H9 (cell line): ENCODE measurements around the gene BBS12. TPM values are rescaled to one million over a fixed set of nuclear protein-coding genes. Genes with fewer than 3 reads are reported as not detected.

Experiments
- DNase-seq: peaks from one replicate; pipeline ENCODE4 v3.0.0-alpha.2; 2017
- H2AFZ ChIP-seq: one replicate; pipeline ENCODE4 v1.6.1; 2013; ENCODE audit warnings: mild to moderate bottlenecking, low read length, control low read depth, moderate library complexity
- H2AK5ac ChIP-seq: 2 replicates; pipeline ENCODE4 v1.6.1; 2013; ENCODE audit warnings: low read length, control low read depth, mixed read lengths; ENCODE audit not compliant: insufficient read length
- H2BK120ac ChIP-seq: one replicate; pipeline ENCODE4 v1.6.1; 2013; ENCODE audit warnings: low read depth, mild to moderate bottlenecking, low read length, control low read depth, inconsistent platforms; ENCODE audit not compliant: poor library complexity, severe bottlenecking
- H2BK12ac ChIP-seq: 2 replicates; pipeline ENCODE4 v1.6.1; 2013; ENCODE audit warnings: low read length, control low read depth, mixed read lengths, low read depth; ENCODE audit not compliant: insufficient read length
- H2BK15ac ChIP-seq: 2 replicates; pipeline ENCODE4 v1.6.1; 2013; ENCODE audit warnings: low read depth, low read length, control low read depth
- H2BK20ac ChIP-seq: one replicate; pipeline ENCODE4 v1.6.1; 2013; ENCODE audit warnings: low read depth, mild to moderate bottlenecking, low read length, control low read depth, inconsistent platforms; ENCODE audit not compliant: poor library complexity, severe bottlenecking
- H2BK5ac ChIP-seq: 2 replicates; pipeline ENCODE4 v1.6.1; 2013; ENCODE audit warnings: low read length, control low read depth, mixed read lengths; ENCODE audit not compliant: insufficient read length
- H3K14ac ChIP-seq: 2 replicates; pipeline ENCODE4 v1.6.1; 2013; ENCODE audit warnings: low read length, control low read depth; ENCODE audit not compliant: insufficient read depth
- H3K18ac ChIP-seq: 2 replicates; pipeline ENCODE4 v1.6.1; 2013; ENCODE audit warnings: low read depth, mild to moderate bottlenecking, mixed read lengths, low read length, control low read depth; ENCODE audit not compliant: insufficient read length
- H3K23ac ChIP-seq: 2 replicates; pipeline ENCODE4 v1.6.1; 2013; ENCODE audit warnings: low read length, control low read depth, mixed read lengths, low read depth; ENCODE audit not compliant: insufficient read length
- H3K23me2 ChIP-seq: 2 replicates; pipeline ENCODE4 v1.6.1; 2013; ENCODE audit warnings: low read depth, mild to moderate bottlenecking, mixed read lengths, low read length, control low read depth; ENCODE audit not compliant: insufficient read length, poor library complexity, severe bottlenecking
- H3K27ac ChIP-seq: 2 replicates; pipeline ENCODE4 v1.5.1; 2013; ENCODE audit warnings: low read length, control low read depth, mixed read lengths, low read depth; ENCODE audit not compliant: insufficient read length
- H3K27me3 ChIP-seq: 2 replicates; pipeline ENCODE4 v1.6.1; 2013; ENCODE audit warnings: low read length, control low read depth, inconsistent platforms; ENCODE audit not compliant: insufficient read depth
- H3K4ac ChIP-seq: 2 replicates; pipeline ENCODE4 v1.6.1; 2013; ENCODE audit warnings: low read depth, mild to moderate bottlenecking, control low read depth, inconsistent platforms, low read length, moderate library complexity
- H3K4me1 ChIP-seq: 2 replicates; pipeline ENCODE4 v1.6.1; 2013; ENCODE audit warnings: low read length, control low read depth, inconsistent platforms; ENCODE audit not compliant: insufficient read depth
- H3K4me2 ChIP-seq: 2 replicates; pipeline ENCODE4 v1.6.1; 2013; ENCODE audit warnings: low read length, control low read depth, mixed read lengths; ENCODE audit not compliant: insufficient read length, insufficient read depth
- H3K56ac ChIP-seq: 2 replicates; pipeline ENCODE4 v1.6.1; 2013; ENCODE audit warnings: low read depth, mild to moderate bottlenecking, mixed read lengths, low read length, control low read depth; ENCODE audit not compliant: insufficient read length
- H3K79me1 ChIP-seq: 2 replicates; pipeline ENCODE4 v1.6.1; 2013; ENCODE audit warnings: low read depth, mild to moderate bottlenecking, moderate library complexity, low read length, control low read depth, inconsistent platforms; ENCODE audit not compliant: insufficient read depth, poor library complexity, severe bottlenecking
- H3K79me2 ChIP-seq: 2 replicates; pipeline ENCODE4 v1.6.1; 2013; ENCODE audit warnings: low read length, control low read depth, inconsistent platforms; ENCODE audit not compliant: insufficient read depth
- H3K9ac ChIP-seq: 2 replicates; pipeline ENCODE4 v1.6.1; 2013; ENCODE audit warnings: low read length, control low read depth, mixed read lengths; ENCODE audit not compliant: insufficient read length; ENCODE audit errors: extremely low read depth
- H3K9me3 ChIP-seq: one replicate; pipeline ENCODE4 v1.6.1; 2013; ENCODE audit warnings: low read depth, low read length, inconsistent platforms; ENCODE audit not compliant: control insufficient read depth
- H3T11ph ChIP-seq: one replicate; pipeline ENCODE4 v1.6.1; 2013; ENCODE audit warnings: mild to moderate bottlenecking, low read length, control low read depth, inconsistent platforms
- H4K20me1 ChIP-seq: one replicate; pipeline ENCODE4 v1.6.1; 2013; ENCODE audit not compliant: control insufficient read depth, insufficient read length, insufficient read depth
- H4K5ac ChIP-seq: 2 replicates; pipeline ENCODE4 v1.6.1; 2013; ENCODE audit warnings: low read depth, mild to moderate bottlenecking, mixed read lengths, low read length, control low read depth; ENCODE audit not compliant: insufficient read length
- H4K8ac ChIP-seq: replicated peaks from 2 replicates; pipeline ENCODE4 v1.6.1; 2013; ENCODE audit warnings: low read length, control low read depth, mixed read lengths, low read depth; ENCODE audit not compliant: insufficient read length
- H4K91ac ChIP-seq: 2 replicates; pipeline ENCODE4 v1.6.1; 2013; ENCODE audit warnings: low read depth, mild to moderate bottlenecking, moderate library complexity, mixed read lengths, low read length, control low read depth; ENCODE audit not compliant: insufficient read length
- H3K27ac Mint-ChIP-seq, 3 experiments: 2 replicates in 2 of 3; 3 replicates in 1 of 3; pipeline ENCODE4 v1.8.0; 2020 to 2021; ENCODE audit warnings: mixed read lengths in 3 of 3, mild to moderate bottlenecking in 1 of 3, moderate library complexity in 1 of 3
- H3K27me3 Mint-ChIP-seq: 2 replicates; pipeline ENCODE4 v1.8.0; 2021; ENCODE audit warnings: low read depth, mild to moderate bottlenecking, moderate library complexity, mixed read lengths
- H3K36me3 Mint-ChIP-seq, 3 experiments: 2 replicates in 2 of 3; 3 replicates in 1 of 3; pipeline ENCODE4 v1.8.0; 2020 to 2021; ENCODE audit warnings: low read depth in 3 of 3, mixed read lengths in 3 of 3; ENCODE audit not compliant: insufficient read depth in 1 of 3
- H3K4me1 Mint-ChIP-seq, 2 experiments: 2 replicates each; pipeline ENCODE4 v1.8.0; 2020; ENCODE audit warnings: mixed read lengths in 2 of 2
- H3K4me3 Mint-ChIP-seq, 2 experiments: 2 replicates in 1 of 2; 3 replicates in 1 of 2; pipeline ENCODE4 v1.8.0; 2020 to 2021; ENCODE audit warnings: mild to moderate bottlenecking in 2 of 2, mixed read lengths in 2 of 2, moderate library complexity in 1 of 2
- H3K9me3 Mint-ChIP-seq, 2 experiments: 2 replicates in 1 of 2; 3 replicates in 1 of 2; pipeline ENCODE4 v1.8.0; 2020; ENCODE audit warnings: mild to moderate bottlenecking in 2 of 2, mixed read lengths in 2 of 2, moderate library complexity in 1 of 2
- WGBS: extraction: QIAGEN DNeasy Blood & Tissue Kit; methylation state at CpG from one replicate; pipeline ENCODE4 v1.1.7; 2013; ENCODE audit warnings: missing lambda C conversion rate, low lambda C conversion rate, mixed read lengths; ENCODE audit not compliant: insufficient read length; ENCODE audit errors: extremely low coverage; 5-methylcytosine and 5-hydroxymethylcytosine counted together
- total RNA-seq: library from RNA; stranded (reverse); gene quantifications from 2 replicates; pipeline ENCODE4 v1.2.1, GENCODE V29; 2021
- TF ChIP-seq, protein P1 (sequence below): fragments of 200-600 bp; sonication (generic); conservative IDR thresholded peaks from 3 replicates; pipeline ENCODE4 v1.8.0; 2021; ENCODE audit warnings: antibody characterized with exemption, mild to moderate bottlenecking

Gene BBS12
- total RNA-seq, 1 experiment from 2014 or later: 1.2 TPM

DNA sequence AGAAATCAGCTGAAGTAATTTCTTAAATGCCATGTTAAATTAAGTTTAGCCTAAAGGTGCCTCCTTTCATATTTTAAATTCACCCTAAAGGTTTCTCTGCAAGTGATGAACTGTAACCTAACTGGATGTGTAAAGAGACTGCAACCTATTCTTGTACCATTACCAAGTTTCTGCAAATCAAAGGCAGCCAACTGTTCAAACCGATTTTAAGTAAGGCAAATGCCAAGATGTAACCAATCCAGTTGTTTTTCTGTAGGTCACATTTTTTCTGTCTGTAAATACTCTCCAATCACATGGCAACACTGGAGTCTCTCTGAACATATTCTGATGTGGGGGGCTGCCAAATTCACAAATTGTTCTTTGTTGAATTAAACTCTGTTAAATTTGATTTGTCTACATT, 51.8 kb downstream of the BBS12 start:
- H3K27me3 ChIP-seq: no peaks in the 10 kb centered on the region
- H2AFZ ChIP-seq: no peak overlapping the region
- Mint-ChIP-seq H3K27ac (peak overlapping the region; percentile 97 to 100 (median 100)), H3K27me3 (no peaks in the 10 kb centered on the region), H3K36me3 (peaks cover 4 to 26% (median 10%) of the 10 kb centered on the region in 3 experiments; a peak in 5 of 7 replicates), H3K9me3 (peaks cover 2 to 18% of the 10 kb centered on the region in 2 experiments; a peak in 3 of 5 replicates), H3K4me3 (peak overlapping the region in 1 of 2 experiments; percentile 69; a peak in 3 of 5 replicates), H3K4me1 (peaks cover 81 to 83% of the 10 kb centered on the region in 2 experiments)
- H2BK5ac ChIP-seq: peak overlapping the region; percentile 86
- peak overlapping the region; percentile 99 for H3K27ac ChIP-seq
- no peaks in the 10 kb centered on the region for H3K23me2 ChIP-seq
- H4K91ac ChIP-seq: no peak overlapping the region
- TF ChIP-seq, protein P1, sequence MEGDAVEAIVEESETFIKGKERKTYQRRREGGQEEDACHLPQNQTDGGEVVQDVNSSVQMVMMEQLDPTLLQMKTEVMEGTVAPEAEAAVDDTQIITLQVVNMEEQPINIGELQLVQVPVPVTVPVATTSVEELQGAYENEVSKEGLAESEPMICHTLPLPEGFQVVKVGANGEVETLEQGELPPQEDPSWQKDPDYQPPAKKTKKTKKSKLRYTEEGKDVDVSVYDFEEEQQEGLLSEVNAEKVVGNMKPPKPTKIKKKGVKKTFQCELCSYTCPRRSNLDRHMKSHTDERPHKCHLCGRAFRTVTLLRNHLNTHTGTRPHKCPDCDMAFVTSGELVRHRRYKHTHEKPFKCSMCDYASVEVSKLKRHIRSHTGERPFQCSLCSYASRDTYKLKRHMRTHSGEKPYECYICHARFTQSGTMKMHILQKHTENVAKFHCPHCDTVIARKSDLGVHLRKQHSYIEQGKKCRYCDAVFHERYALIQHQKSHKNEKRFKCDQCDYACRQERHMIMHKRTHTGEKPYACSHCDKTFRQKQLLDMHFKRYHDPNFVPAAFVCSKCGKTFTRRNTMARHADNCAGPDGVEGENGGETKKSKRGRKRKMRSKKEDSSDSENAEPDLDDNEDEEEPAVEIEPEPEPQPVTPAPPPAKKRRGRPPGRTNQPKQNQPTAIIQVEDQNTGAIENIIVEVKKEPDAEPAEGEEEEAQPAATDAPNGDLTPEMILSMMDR: no peak
- no peak overlapping the region for H3K56ac ChIP-seq
- H3K79me2 ChIP-seq: no peaks in the 10 kb centered on the region
- H2AK5ac ChIP-seq: no peak overlapping the region
- no peaks in the 10 kb centered on the region for H4K20me1 ChIP-seq
- H3K4me1 ChIP-seq: peaks cover 22% of the 10 kb centered on the region; the same call in 1 of the 2 replicates
- H3K79me1 ChIP-seq: no peaks in the 10 kb centered on the region
- no peak overlapping the region for H3K23ac ChIP-seq
- no peak overlapping the region for H3K4ac ChIP-seq
- H3T11ph ChIP-seq: no peak overlapping the region
- H2BK20ac ChIP-seq: peak overlapping the region; percentile 7
- H2BK15ac ChIP-seq: no peak overlapping the region
- H4K5ac ChIP-seq: no peak overlapping the region
- no peak overlapping the region for H3K18ac ChIP-seq
- no peak overlapping the region for H3K4me2 ChIP-seq
- no peak overlapping the region for H3K14ac ChIP-seq
- DNase-seq: no peak
- no peak overlapping the region for H3K9ac ChIP-seq
- no CpG with 5 or more reads among the region's 1 CpG for WGBS
- no peak overlapping the region for H2BK120ac ChIP-seq
- H4K8ac ChIP-seq: no peak overlapping the region
- peak overlapping the region; percentile 68 for H2BK12ac ChIP-seq
- H3K9me3 ChIP-seq: no peaks in the 10 kb centered on the region
